ENCODE results near the gene CCDC66. TPM values are rescaled to one million over a fixed set of nuclear protein-coding genes. Genes with fewer than 3 reads are reported as not detected.

The CCDC66 gene
- total and polyA plus RNA-seq, 9 of the 15 experiments (the other 6 are each of a cell fraction or from before 2014, with no cell fraction given), result 21.5 to 46.5 (median 29.6) TPM

GRCh38 chr3:56519641-56520040, 37.3 kb upstream of the CCDC66 start:
- ATAC-seq, result no peak

GRCh38 chr3:56522374-56522773, 34.6 kb upstream of the CCDC66 start:
- Histone ChIP-seq H3K79me2 (ENCODE audit: control insufficient read depth, insufficient read depth, low read length) (no peaks in the 10 kb centered on the region), H3K9me1 (ENCODE audit: control insufficient read depth, insufficient read depth, low read length) (no peaks in the 10 kb centered on the region), H3K27me3 (ENCODE audit: control insufficient read depth in 2 of 2, insufficient read depth in 2 of 2, low read length in 2 of 2) (no peaks in the 10 kb centered on the region), H4K20me1 (replicated peaks; ENCODE audit: control insufficient read depth, insufficient read depth, low read length) (no peaks in the 10 kb centered on the region), H3K27ac (ENCODE audit: extremely low read depth, low read depth, low read length) (no peak overlapping the region), H3K36me3 (ENCODE audit: control insufficient read depth, insufficient read depth, low read length) (no peaks in the 10 kb centered on the region), H3K4me2 (ENCODE audit: insufficient read depth, low read length) (no peak overlapping the region), H3K9me3 (replicated peaks; ENCODE audit: control insufficient read depth, insufficient read depth, low read depth, low read length) (no peaks in the 10 kb centered on the region), H2AFZ (ENCODE audit: low read depth, low read length) (no peak overlapping the region), H3K4me3 (no peak overlapping the region), H3K9ac (ENCODE audit: insufficient read depth in 1 of 2, low read depth in 2 of 2, low read length in 2 of 2) (no peak overlapping the region), H3K4me1 (replicated peaks in 1 of 2; ENCODE audit: control insufficient read depth in 2 of 2, insufficient read depth in 2 of 2, low read length in 2 of 2) (no peaks in the 10 kb centered on the region)
- ChIA-PET POLR2A (interaction anchor here (1.2 kb wide), 1 partner anchor 10 kb away, joined by 4 read pairs; no protein-coding TSS in a partner anchor), CTCF (ENCODE audit: low intra/inter-chr PET ratio) (no interaction called here)
- BruUV-seq (replicated peaks), result no TSS peak
- intact Hi-C loops (cut with micrococcal nuclease), result no loop called here
- no peak for TF ChIP-seq ZNF224 (CRISPR knock-in tag; IDR thresholded peaks at IDR 0.05)
- TF ChIP-seq CREB3L1 (IDR thresholded peaks at IDR 0.05; ENCODE audit: borderline replicate concordance, low read depth), result no peak
- no peak for TF ChIP-seq HBP1 (CRISPR knock-in tag; IDR thresholded peaks at IDR 0.05)
- no peak for TF ChIP-seq ZNF217 (CRISPR knock-in tag; IDR thresholded peaks at IDR 0.05)
- TF ChIP-seq ZNF609 (CRISPR knock-in tag; IDR thresholded peaks at IDR 0.05; ENCODE audit: borderline replicate concordance), result no peak
- no peak for TF ChIP-seq HDGF (IDR thresholded peaks at IDR 0.05)
- WGBS (ENCODE audit: insufficient coverage, low coverage, missing lambda C conversion rate), result 0% methylated on average over 6 of the region's 7 CpGs
- DNase-seq (ENCODE audit: extremely low read depth in 1 of 4, low spot score in 3 of 4) (no peak), FAIRE-seq (no peak), ATAC-seq (no peak)
- in situ Hi-C loops (cut with MboI), result no loop called here

More at GRCh38 chr3:56519641-56520040, 37.3 kb upstream of the CCDC66 start:
- in situ Hi-C loops (cut with MboI) (no loop called here), intact Hi-C loops (cut with micrococcal nuclease) (no loop called here)
- H3K27ac ChIP-seq (ENCODE audit: extremely low read depth, low read depth, low read length), result no peak overlapping the region
- ChIA-PET POLR2A (interaction anchor here (1.2 kb wide), 1 partner anchor 37 kb away, joined by 3 read pairs; the partner anchor contains the start of gene CCDC66), CTCF (ENCODE audit: low intra/inter-chr PET ratio) (no interaction called here)
- DNase-seq (ENCODE audit: extremely low read depth in 1 of 4, low spot score in 3 of 4) (no peak), FAIRE-seq (no peak)
- no peak overlapping the region for H3K4me2 ChIP-seq (ENCODE audit: insufficient read depth, low read length)
- no peaks in the 10 kb centered on the region for H3K27me3 ChIP-seq (ENCODE audit: control insufficient read depth in 2 of 2, insufficient read depth in 2 of 2, low read length in 2 of 2)
- 0% methylated on average over 1 of the region's 1 CpG for WGBS (ENCODE audit: insufficient coverage, low coverage, missing lambda C conversion rate)
- no peaks in the 10 kb centered on the region for H4K20me1 ChIP-seq (replicated peaks; ENCODE audit: control insufficient read depth, insufficient read depth, low read length)
- no TSS peak for BruUV-seq (replicated peaks)
- TF ChIP-seq EZH2 (IDR thresholded peaks at IDR 0.05; ENCODE audit: borderline replicate concordance, low read depth, low read length), result no peak
- no peak for TF ChIP-seq ZBTB8A (IDR thresholded peaks at IDR 0.05; ENCODE audit: partially characterized antibody)
- TF ChIP-seq ZKSCAN3 (CRISPR knock-in tag; IDR thresholded peaks at IDR 0.05), result no peak
- no peak for TF ChIP-seq ZNF212 (CRISPR knock-in tag; IDR thresholded peaks at IDR 0.05)
- TF ChIP-seq PTTG1 (tag; IDR thresholded peaks at IDR 0.05; ENCODE audit: low read depth), result no peak
- no peak overlapping the region for H3K9ac ChIP-seq (ENCODE audit: insufficient read depth in 1 of 2, low read depth in 2 of 2, low read length in 2 of 2)
- no peaks in the 10 kb centered on the region for H3K4me1 ChIP-seq (replicated peaks in 1 of 2; ENCODE audit: control insufficient read depth in 2 of 2, insufficient read depth in 2 of 2, low read length in 2 of 2)
- H3K9me3 ChIP-seq (replicated peaks; ENCODE audit: control insufficient read depth, insufficient read depth, low read depth, low read length), result no peaks in the 10 kb centered on the region
- no peaks in the 10 kb centered on the region for H3K36me3 ChIP-seq (ENCODE audit: control insufficient read depth, insufficient read depth, low read length)
- no peaks in the 10 kb centered on the region for H3K79me2 ChIP-seq (ENCODE audit: control insufficient read depth, insufficient read depth, low read length)
- H2AFZ ChIP-seq (ENCODE audit: low read depth, low read length), result no peak overlapping the region
- H3K9me1 ChIP-seq (ENCODE audit: control insufficient read depth, insufficient read depth, low read length), result no peaks in the 10 kb centered on the region
- no peak overlapping the region for H3K4me3 ChIP-seq

All from K562 (cell line).